GM19025 (cell line): ENCODE data around the gene SLC25A39.
"Not testable (repeated sequence)": the region's sequence is repeated elsewhere in the genome, so short reads cannot be mapped to it uniquely, and the experiment has no call there.

ENCODE experiments used
- ATAC-seq: cut with Tn5 transposase; IDR thresholded peaks from one replicate; pipeline ENCODE4 v1.9.1; 2021; ENCODE audit warnings: mild to moderate bottlenecking, low read depth, moderate library complexity; ENCODE audit not compliant: unreplicated experiment

The SLC25A39 gene

DNA sequence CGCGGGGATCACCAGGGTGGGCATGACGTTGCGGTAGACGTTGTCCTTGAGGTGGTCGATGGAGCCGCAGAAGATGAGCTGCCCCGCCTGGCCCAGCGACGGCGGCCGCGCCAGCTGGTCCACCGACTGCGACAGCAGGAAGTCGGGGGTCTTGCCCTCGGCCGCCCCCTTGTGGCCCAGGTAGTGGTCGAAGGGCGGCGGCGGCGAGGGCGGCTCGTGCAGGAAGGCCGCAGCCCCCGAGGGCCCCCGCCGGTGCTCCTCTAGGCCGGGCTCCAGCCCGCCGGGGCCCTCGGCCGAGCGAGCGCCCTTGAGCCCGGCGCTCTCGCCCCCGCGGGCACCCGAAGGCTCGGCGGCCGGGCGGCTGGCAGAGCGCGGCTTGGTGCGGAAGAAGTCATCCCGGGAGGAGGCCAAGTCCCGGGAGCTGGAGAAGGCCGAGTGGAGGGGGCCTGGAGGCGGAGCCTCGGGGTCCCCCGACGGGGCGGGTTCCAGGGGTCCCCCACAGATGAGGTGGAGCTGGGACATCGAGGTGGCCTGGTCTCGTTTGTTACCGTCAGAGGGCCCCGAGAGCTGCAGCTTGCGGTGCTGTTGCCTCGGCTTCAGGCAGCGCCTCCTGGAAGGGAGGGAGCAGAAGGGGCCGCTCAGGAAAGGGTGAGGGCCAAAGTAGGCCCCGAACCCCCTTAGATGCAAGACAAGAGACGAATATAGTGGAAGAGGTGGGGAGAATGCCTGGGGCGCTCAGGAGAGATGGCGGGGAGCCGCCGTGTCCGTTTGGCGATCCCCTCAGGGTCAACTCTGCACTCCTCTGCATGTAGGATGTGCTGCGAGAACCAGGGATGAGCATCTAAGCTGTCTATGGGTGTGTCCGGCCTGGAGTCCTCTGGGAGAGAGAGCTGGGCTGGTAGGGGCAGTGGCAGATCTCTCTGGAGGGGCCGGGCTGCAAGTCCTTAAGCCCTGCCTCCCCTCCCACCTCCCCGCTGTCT is 30.2 kb upstream of the SLC25A39 start:
- no peak for ATAC-seq

DNA sequence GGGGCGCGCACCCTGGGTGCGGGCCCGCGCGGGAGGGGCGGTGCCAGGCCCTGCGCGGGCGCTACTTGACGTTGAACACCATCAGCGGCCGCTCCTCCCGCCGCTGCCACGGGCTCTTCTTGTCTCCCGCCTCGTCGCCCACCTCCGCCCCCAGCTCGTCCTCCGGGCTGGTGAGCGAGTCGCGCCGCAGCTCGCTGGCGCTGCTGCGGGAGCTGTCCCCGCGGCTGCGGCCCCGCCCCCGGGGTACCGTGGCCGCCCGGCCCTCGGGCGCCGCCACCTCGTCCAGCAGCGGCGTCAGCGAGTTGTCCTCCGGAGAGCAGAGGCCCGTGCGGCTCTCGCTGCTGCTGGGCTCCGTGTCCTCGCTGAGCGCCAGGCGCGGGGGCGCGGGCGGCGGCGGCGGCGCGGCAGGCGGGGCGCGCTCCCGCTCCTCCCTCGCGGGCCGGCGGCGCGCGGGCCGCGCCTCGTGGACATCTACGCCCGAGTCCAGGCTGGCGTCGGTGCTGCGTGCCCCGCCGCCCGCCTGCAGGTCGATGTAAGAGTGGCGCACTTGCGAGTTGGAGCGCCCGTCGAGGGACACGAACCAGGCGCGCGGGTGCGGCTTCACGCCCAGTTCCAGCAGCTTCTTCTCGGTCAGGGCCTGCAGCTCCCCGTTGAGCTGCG is 29.2 kb upstream of the SLC25A39 start:
- no peak for ATAC-seq

DNA sequence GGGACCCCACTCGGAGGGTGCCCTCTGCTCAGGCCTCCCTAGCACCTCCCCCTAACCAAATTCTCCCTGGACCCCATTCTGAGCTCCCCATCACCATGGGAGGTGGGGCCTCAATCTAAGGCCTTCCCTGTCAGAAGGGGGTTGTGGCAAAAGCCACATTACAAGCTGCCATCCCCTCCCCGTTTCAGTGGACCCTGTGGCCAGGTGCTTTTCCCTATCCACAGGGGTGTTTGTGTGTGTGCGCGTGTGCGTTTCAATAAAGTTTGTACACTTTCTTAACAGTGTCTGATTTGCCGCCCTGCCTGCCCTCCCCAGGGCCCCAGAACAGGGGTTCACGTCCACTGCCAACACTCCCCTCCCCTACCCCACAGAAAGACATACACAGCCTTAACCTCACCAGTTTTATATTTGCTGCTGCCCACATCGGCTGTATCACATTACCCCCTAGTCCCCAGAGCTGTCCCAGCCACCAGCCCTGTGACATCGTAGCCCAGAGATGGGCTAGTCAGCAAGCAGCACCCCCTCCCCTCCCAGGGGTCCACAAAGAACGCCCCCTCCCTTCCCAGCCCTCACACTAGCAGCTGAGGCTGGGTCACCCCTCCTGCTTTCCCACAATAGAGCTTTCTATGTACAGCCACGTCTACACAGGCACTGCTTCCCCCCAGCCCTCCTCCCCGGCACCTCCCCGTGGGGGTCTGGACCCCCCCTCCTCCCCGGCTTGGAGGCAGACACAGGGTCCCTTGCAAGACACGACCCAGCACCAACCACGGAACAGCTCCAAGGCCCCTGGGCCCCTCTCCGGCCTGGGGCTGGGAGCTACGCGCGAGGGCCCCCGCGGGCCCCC is 28.4 kb upstream of the SLC25A39 start:
- ATAC-seq: no peak

DNA sequence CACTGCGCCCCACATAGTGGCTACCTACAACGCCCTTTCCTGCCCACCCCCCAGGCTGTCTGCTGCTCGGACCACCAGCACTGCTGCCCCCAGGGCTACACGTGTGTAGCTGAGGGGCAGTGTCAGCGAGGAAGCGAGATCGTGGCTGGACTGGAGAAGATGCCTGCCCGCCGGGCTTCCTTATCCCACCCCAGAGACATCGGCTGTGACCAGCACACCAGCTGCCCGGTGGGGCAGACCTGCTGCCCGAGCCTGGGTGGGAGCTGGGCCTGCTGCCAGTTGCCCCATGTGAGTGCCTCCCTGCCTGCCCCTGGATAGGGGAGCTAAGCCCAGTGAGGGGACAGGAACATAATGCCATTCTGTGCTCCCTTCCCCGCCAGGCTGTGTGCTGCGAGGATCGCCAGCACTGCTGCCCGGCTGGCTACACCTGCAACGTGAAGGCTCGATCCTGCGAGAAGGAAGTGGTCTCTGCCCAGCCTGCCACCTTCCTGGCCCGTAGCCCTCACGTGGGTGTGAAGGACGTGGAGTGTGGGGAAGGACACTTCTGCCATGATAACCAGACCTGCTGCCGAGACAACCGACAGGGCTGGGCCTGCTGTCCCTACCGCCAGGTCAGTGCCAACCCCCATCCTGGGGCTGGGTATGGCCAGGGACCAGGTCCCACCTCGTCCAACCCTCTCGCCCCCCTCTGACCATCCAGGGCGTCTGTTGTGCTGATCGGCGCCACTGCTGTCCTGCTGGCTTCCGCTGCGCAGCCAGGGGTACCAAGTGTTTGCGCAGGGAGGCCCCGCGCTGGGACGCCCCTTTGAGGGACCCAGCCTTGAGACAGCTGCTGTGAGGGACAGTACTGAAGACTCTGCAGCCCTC is 27.6 kb upstream of the SLC25A39 start:
- no peak for ATAC-seq

DNA sequence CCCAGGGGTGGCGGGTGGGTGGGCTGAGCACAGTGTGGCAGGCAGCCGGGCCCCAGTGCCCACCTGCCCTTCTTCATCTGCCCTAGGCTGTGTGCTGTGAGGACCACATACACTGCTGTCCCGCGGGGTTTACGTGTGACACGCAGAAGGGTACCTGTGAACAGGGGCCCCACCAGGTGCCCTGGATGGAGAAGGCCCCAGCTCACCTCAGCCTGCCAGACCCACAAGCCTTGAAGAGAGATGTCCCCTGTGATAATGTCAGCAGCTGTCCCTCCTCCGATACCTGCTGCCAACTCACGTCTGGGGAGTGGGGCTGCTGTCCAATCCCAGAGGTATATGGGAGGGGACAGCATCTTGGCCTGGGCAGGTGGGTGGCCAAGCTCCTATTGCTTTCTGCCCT is 26.8 kb upstream of the SLC25A39 start:
- no peak for ATAC-seq

DNA sequence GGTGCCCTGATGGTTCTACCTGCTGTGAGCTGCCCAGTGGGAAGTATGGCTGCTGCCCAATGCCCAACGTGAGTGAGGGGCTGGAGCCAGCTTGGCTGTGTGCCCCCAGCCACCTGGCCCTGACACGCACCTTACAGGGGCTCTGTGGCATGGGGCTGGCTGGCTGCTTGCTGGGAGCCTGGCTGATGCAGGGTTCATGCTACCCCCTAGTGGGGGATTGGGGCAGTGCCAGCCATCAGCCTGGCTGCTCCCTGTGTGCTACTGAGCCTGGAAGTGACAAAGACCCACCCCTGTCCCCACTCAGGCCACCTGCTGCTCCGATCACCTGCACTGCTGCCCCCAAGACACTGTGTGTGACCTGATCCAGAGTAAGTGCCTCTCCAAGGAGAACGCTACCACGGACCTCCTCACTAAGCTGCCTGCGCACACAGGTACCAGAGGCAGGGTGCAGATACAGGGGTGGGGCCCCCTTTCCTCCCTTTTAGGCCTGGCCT is 26.2 kb upstream of the SLC25A39 start:
- ATAC-seq: no peak

DNA sequence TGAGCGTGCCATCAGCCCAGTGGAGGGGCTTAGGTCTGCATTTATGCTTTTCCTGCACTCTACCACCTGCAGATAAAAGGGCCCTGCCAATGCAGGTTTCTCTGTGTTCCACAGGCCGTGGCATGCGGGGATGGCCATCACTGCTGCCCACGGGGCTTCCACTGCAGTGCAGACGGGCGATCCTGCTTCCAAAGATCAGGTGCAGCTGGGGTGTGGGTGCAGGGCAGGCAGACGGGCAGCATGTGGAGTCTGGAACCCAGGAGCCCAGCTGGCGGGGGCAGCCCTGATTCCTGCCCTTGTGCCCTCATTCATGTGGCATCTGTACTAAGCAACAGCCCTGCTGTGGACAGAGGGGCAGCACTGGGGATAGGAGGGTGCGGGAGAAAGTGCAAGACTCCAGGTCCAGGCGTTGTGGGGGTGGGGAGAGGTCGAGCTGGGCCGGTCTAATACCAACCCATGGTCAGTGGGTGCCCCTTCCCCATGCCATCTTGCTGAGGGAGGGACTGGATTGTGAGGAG is 25.0 kb upstream of the SLC25A39 start:
- ATAC-seq: no peak

DNA sequence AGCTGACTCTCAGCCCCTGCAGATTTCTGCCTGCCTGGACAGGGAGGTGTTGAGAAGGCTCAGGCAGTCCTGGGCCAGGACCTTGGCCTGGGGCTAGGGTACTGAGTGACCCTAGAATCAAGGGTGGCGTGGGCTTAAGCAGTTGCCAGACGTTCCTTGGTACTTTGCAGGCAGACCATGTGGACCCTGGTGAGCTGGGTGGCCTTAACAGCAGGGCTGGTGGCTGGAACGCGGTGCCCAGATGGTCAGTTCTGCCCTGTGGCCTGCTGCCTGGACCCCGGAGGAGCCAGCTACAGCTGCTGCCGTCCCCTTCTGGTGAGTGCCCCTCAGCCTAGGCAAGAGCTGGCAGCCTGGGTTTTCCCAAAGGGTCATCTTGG is 24.4 kb upstream of the SLC25A39 start:
- no peak for ATAC-seq

DNA sequence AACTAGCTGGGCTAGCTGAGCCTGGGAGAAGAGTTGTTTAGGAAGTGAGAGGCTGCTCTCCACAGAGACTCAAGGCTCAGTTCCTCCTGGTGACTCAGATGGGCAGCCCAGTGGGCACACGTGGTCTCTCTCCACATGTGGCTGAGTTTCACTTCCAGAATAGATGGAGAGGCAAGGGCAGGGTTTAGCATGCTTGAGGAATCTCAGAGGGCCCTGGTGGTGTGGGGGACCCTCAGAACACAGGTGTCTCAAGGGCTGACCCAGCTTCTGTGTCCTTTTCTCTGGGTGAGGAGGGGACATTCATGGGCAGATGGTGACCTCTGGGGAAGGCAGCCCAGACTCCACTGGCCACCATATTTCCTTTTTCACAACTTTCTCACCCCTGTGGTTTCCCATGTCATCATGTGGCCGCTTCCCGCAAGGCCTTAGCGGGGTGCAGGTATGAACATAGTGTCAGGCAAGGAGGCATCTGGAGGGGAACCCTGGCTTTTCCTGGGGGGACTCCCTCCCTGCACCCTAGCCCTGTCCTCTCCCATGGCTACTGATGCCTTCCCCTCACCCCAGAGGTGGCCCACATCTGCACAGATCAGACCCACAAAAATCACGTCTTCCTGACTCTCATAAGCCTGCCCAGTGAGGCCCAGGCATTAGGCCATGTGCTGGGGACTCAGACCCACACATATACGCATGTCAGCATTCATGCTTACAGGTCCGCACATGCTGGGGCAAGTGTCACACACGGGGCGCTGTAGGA is 23.8 kb upstream of the SLC25A39 start:
- ATAC-seq: no peak

DNA sequence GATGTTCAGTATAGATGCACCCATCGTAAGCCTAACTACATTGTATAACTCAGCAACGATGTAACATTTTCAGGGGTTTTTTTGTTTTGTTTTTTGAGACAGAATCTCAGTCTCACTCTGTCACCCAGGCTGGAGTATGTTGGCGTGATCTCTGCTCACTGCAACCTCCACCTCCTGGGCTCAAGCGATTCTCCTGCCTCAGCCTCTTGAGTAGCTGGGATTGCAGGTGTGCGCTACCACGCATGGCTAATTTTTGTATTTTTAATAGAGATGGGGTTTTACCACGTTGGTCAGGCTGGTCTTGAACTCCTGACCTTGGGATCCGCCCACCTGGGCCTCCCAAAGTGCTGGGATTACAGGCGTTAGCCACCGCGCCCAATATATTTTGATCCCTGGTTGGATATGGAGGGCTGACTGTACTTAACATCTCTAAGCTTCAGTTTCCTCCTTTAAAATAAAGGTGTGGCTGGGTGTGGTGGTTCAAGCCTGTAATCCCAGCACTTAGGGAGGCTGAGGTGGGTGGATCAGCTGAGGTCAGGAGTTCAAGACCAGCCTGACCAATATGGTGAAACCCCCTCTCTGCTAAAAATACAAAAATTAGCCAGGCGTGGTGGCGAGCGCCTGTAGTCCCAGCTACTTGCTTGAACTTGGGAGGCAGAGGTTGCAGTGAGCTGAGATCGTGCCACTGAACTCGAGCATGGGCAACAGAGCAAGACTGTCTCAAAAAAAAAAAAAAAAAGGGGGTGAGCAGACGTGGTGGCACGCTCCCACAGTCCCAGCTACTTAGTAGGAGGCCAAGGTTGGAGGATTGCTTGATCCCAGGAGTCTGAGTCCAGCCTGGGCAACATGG is 22.8 kb upstream of the SLC25A39 start:
- not testable (repeated sequence) for ATAC-seq

DNA sequence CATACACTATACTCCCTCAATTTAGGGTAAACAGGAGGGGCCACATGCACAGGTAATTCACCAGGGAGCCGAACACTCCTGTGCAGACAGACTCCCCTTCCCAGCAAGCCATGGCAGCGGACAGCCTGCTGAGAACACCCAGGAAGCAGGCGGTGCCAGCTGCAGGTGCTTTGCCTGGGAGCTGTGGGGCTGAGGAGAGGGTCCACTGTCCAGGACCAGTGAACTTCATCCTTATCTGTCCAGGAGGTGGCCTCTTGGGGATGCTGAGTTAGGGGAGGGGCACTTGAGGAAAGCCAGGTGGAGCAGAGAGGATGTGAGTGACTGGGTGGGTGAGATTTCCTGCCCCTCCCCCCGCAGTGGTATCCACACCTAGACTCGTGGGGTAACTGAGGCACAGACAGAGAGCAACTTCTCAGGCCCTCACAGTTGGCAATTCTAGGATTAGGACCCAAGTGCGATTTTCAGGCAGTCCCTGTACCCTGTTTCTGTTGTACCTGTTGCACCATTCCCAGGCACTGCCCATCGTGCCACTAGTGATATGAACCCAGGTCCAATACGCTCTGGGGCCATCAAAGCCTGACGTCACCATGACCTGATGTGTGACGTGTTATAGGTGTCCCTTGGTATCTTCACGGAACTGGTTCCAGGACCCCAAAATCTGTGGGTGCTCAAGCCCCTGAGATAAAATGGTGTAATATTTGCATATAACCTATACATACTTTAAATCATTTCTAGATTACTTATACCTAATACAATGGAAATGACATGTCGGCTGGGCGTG is 21.6 kb upstream of the SLC25A39 start:
- no peak for ATAC-seq

DNA sequence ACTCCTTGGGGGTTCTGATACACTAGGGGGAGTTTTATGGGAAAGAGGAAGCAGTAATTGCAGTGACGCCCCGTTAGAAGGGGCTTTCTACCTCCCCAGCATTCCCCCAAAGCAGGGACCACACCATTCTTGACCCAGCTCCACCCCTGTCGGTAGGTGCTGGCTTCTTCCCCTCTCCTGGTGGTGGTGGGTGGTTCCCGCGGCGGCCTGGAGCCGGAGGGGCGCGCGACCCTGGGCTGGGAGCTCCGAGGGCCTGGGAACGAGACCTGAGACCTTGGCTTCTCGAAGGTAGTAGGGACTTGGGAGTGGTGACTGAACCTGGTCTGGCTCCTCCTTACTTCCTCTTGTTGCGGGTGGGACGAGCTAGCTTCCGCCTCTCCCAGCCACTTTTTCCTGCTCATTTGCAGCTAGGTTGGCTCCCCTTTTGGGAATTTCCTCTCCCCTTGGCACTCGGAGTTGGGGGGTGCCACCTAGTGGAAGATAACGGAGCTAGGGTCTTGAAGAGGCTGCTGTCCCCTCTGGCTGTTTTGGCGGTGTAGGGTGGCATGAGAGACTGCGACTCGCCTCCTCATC is 20.9 kb upstream of the SLC25A39 start:
- ATAC-seq: no peak

DNA sequence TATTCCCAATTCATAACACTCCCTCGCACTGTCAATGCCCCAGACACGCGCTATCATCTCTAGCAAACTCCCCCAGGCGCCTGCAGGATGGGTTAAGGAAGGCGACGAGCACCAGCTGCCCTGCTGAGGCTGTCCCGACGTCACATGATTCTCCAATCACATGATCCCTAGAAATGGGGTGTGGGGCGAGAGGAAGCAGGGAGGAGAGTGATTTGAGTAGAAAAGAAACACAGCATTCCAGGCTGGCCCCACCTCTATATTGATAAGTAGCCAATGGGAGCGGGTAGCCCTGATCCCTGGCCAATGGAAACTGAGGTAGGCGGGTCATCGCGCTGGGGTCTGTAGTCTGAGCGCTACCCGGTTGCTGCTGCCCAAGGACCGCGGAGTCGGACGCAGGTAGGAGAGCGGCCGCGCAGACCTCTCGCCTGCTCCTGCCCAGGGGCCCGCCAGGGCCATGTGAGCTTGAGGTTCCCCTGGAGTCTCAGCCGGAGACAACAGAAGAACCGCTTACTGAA is 20.4 kb upstream of the SLC25A39 start, which contains the start of gene GRN:
TSS of gene GRN (plus strand) at position 364 of the 515 bp plus-strand sequence. CDS start 3,863 bp downstream, outside the sequence.
- ATAC-seq: peak; percentile 53

DNA sequence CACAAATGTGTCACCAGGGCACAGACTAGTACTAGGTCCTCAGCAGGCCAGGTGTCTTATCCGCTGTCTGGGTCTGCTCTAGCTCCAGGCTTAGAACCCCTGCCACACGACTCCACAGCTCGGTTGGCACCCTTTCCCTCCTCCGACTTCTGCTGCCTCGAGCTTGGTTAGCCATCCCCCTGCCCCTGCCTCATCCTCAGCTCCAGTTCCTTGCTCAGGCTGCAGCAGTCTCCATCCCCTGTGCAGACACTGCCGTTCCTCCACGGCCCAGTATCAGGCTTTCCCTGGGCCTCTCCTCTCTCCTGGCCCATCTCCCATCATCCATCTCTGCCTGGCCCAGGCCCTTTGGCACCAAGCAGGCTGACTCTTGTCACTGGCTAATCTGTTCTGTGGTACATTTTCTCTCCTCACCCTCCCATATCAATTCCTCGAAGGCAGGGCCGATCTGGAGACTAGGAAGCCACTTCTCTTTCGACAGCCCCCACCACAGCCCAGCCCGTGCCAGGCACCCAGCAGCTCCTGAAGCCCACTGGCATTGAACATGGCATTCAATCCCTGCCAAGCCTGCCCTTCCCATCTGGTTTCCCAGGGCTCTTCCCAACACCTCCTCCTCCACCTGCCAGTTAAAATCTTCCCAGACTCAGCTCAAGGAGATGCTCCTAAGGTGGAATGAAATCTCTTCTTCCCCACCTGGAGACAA is 19.0 kb upstream of the SLC25A39 start:
- no peak for ATAC-seq

DNA sequence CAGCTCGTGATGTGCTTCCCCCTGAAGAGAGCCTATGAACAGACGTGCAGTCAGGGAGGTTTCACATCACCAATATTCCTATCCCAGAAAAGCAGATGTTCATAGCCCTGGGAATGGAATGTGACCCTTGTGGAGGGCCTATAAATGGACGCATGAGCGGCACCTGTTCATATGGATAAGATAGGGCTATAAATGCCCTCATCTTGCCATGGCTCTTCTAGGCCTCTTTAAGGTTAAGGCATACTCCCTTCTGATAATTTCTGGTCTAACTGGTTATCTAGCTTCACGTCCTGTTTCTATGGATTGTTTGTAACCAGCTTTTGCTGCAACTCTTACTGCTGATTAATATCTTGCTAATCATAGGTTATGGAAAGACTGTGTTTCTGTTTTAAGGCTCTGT is 15.9 kb upstream of the SLC25A39 start:
- ATAC-seq: not testable (repeated sequence)

DNA sequence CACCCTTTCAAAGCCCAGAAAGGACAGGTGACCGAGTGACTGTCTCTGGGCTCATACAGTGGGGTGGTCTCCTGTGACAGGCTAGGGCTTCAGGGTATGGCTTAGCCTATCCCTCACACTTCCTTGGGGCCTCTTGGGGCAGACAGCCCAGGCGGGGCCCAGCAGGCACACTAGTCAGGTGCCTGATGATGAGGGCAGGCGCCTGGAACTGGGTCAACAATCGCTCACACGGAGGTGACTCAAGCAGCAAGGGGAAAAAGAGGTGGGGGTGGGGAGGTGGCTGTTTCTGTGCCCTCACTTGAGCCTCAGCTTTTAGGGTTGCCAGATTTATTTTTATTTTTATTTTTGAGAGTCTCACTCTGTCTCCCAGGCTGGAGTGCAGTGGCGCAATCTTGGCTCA is 14.1 kb upstream of the SLC25A39 start:
- no peak for ATAC-seq
